Caco-2 (cell line): ENCODE measurements around the gene OR10A5. TPM values are rescaled to one million over a fixed set of nuclear protein-coding genes. Genes with fewer than 3 reads are reported as not detected.
"Not testable (repeated sequence)": the region's sequence is repeated elsewhere in the genome, so short reads cannot be mapped to it uniquely, and the experiment has no call there.

Source experiments
- Bru-seq: library from RNA; stranded (reverse); fragments of 400-500 nt; gene quantifications from one replicate; lab custom pipeline; 2021; lab: Mats Ljungman, UMichigan
- BruChase-seq, 2 experiments: library from RNA; stranded (reverse); fragments of 400-500 nt; gene quantifications; one replicate each; lab custom pipeline; 2021; lab: Mats Ljungman, UMichigan
- BruUV-seq: library from RNA; stranded (reverse); fragments of 400-500 nt; replicated peaks from 2 replicates; lab custom pipeline; 2021; lab: Mats Ljungman, UMichigan
- CTCF ChIA-PET: fragments of 300-600 bp; sonication (Branson Sonifier 250); formaldehyde crosslinking; loops from one replicate; lab custom pipeline; 2022; ENCODE audit warnings: antibody characterized with exemption; lab: Charles Lee
- POLR2A ChIA-PET: fragments of 300-600 bp; sonication (Branson Sonifier 250); formaldehyde crosslinking; loops from one replicate; lab custom pipeline; 2022; ENCODE audit warnings: antibody characterized with exemption; lab: Charles Lee
- DNase-seq, 2 experiments: peaks; one replicate each; pipeline versions ENCODE4 v3.0.0 to v3.0.0-alpha.2; 2020 to 2022
- H3K27me3 ChIP-seq: replicated peaks from 2 replicates; pipeline ENCODE4 v1.6.0; 2011; ENCODE audit warnings: low read length; ENCODE audit not compliant: control insufficient read depth, insufficient read depth
- H3K36me3 ChIP-seq: 2 replicates; pipeline ENCODE4 v1.5.1; 2011; ENCODE audit warnings: low read length; ENCODE audit not compliant: control insufficient read depth, insufficient read depth
- H3K4me1 ChIP-seq: fragments of 250-450 bp; sonication (Bioruptor Pico); 2 replicates; pipeline ENCODE4 v1.5.1; 2020; ENCODE audit warnings: mild to moderate bottlenecking
- H3K4me3 ChIP-seq: 2 replicates; pipeline ENCODE4 v1.5.1; 2011; ENCODE audit warnings: low read depth, mild to moderate bottlenecking, control low read depth, low read length
- H3K9me3 ChIP-seq: fragments of 250-450 bp; sonication (Bioruptor Pico); 2 replicates; pipeline ENCODE4 v1.5.1; 2020; ENCODE audit warnings: mild to moderate bottlenecking, moderate library complexity
- H3K27ac Mint-ChIP-seq: one replicate; pipeline ENCODE4 v1.8.0; 2022; ENCODE audit warnings: mixed read lengths; ENCODE audit not compliant: unreplicated experiment
- H3K27me3 Mint-ChIP-seq: one replicate; pipeline ENCODE4 v1.8.0; 2022; ENCODE audit warnings: mixed read lengths; ENCODE audit not compliant: insufficient read depth, unreplicated experiment
- H3K36me3 Mint-ChIP-seq: one replicate; pipeline ENCODE4 v1.8.0; 2022; ENCODE audit warnings: mild to moderate bottlenecking, mixed read lengths; ENCODE audit not compliant: insufficient read depth, unreplicated experiment
- H3K4me1 Mint-ChIP-seq: one replicate; pipeline ENCODE4 v1.8.0; 2022; ENCODE audit warnings: low read depth, mixed read lengths; ENCODE audit not compliant: unreplicated experiment
- H3K4me3 Mint-ChIP-seq: one replicate; pipeline ENCODE4 v1.8.0; 2022; ENCODE audit warnings: mild to moderate bottlenecking, moderate library complexity, mixed read lengths; ENCODE audit not compliant: unreplicated experiment
- H3K9me3 Mint-ChIP-seq: one replicate; pipeline ENCODE4 v1.8.0; 2022; ENCODE audit warnings: mixed read lengths; ENCODE audit not compliant: unreplicated experiment
- CTCF ChIP-seq, 2 experiments: fragments of 200-600 bp in 1 of 2; IDR thresholded peaks; 1 replicate in 1 of 2; 2 replicates in 1 of 2; pipeline versions ENCODE4 v1.5.1 to v1.8.0; 2011 to 2022; ENCODE audit warnings: antibody characterized with exemption in 1 of 2, control low read depth in 1 of 2, inconsistent platforms in 1 of 2, low read depth in 1 of 2, low read length in 1 of 2, mild to moderate bottlenecking in 1 of 2, moderate library complexity in 1 of 2; ENCODE audit not compliant: insufficient read depth in 1 of 2, severe bottlenecking in 1 of 2, unreplicated experiment in 1 of 2
- intact Hi-C: fragments of 100-400 bp; cut with micrococcal nuclease; formaldehyde crosslinking; loops from one replicate; pipeline ENCODE4 v1.10.0; 2022; ENCODE audit not compliant: unreplicated experiment
- long read RNA-seq: library from polyadenylated mRNA; stranded (forward); transcript quantifications from one replicate; pipeline ENCODE4 v2.0.0, GENCODE V29; 2022
- total RNA-seq: library from RNA; stranded (reverse); gene quantifications from 2 replicates; pipeline ENCODE4 v1.2.3, GENCODE V29; 2022

OR10A5 gene, protein sequence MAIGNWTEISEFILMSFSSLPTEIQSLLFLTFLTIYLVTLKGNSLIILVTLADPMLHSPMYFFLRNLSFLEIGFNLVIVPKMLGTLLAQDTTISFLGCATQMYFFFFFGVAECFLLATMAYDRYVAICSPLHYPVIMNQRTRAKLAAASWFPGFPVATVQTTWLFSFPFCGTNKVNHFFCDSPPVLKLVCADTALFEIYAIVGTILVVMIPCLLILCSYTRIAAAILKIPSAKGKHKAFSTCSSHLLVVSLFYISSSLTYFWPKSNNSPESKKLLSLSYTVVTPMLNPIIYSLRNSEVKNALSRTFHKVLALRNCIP
- total RNA-seq (not detected in 2 replicates), Bru-seq, nascent RNA (not detected), BruChase-seq, experiment 1, labeled RNA remaining after a 2-hour chase (not detected), BruChase-seq, experiment 2, labeled RNA remaining after a 6-hour chase (not detected)
- long read RNA-seq = 0 reads

- Mint-ChIP-seq H3K27ac (no peak within 1 kb of the TSS), H3K27me3 (peaks cover 18% of the 10 kb centered on the region), H3K36me3 (no peaks in the 10 kb centered on the region), H3K4me1 (no peaks in the 10 kb centered on the region), H3K4me3 (no peak within 1 kb of the TSS), H3K9me3 (no peaks in the 10 kb centered on the region)
- no peak for DNase-seq
- intact Hi-C loops = no loop called here
- H3K9me3 ChIP-seq = no peaks in the 10 kb centered on the region
- H3K4me3 ChIP-seq = no peak within 1 kb of the TSS
- no peaks in the 10 kb centered on the region for H3K4me1 ChIP-seq
- BruUV-seq = no TSS peak
- ChIA-PET POLR2A (no interaction called here), CTCF (no interaction called here)
- no peaks in the 10 kb centered on the region for H3K27me3 ChIP-seq
- H3K36me3 ChIP-seq = no peaks in the 10 kb centered on the region
- no peak for TF ChIP-seq CTCF (IDR thresholded peaks at IDR 0.05; ENCODE audit: insufficient read depth in 1 of 2, low read depth in 1 of 2, low read length in 1 of 2, severe bottlenecking in 1 of 2, unreplicated experiment in 1 of 2)
Measured at GRCh38 chr11:6845383-6845782, at the start of gene OR10A5. Gene OR10A5, plus strand, starts transcription at chr11:6845683. Its CDS starts 0 bp downstream, at chr11:6845683.

DNA sequence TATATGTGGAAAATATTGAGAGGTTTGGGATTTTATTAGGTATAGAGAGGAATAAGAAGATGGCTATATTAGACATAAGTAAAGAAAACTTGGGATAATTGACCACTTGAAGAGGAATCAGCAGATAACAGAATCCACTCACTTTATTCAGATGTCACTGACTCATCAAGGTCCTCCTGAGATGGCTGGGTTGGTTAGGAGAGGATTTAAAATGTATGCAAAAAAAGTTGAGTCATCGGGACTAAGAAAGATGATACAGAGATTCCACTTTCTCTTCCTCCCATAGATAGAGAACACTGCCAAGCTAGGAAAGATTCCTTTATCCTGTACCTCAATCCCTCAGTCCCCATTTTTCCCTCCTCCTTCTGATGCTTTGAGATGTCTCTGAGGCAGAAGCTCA lies 46.1 kb upstream of the OR10A5 start, which contains the start of gene OR6A2:
Gene OR6A2, minus strand, starts transcription at position 288 of the 400 bp plus-strand sequence. CDS start 3,981 bp downstream, outside the sequence.
- no peaks in the 10 kb centered on the region for H3K4me1 Mint-ChIP-seq
- H3K4me3 Mint-ChIP-seq = no peak within 1 kb of the TSS
- POLR2A ChIA-PET = no interaction called here

GRCh38 chr11:6801075-6801474 lies 44.4 kb upstream of the OR10A5 start:
- BruUV-seq, POLR2A ChIA-PET, intact Hi-C loops: not testable (repeated sequence)

More for the DNA sequence above, 46.1 kb upstream of the OR10A5 start, which contains the start of gene OR6A2:
- CTCF ChIA-PET = interaction anchor here (1.0 kb wide), 1 partner anchor 13 kb away, joined by 3 read pairs; no protein-coding TSS in a partner anchor
- Mint-ChIP-seq H3K9me3 (no peaks in the 10 kb centered on the region), H3K36me3 (no peaks in the 10 kb centered on the region), H3K27me3 (peaks cover 17% of the 10 kb centered on the region), H3K27ac (no peak within 1 kb of the TSS)
- TF ChIP-seq CTCF (IDR thresholded peaks at IDR 0.05; ENCODE audit: insufficient read depth in 1 of 2, low read depth in 1 of 2, low read length in 1 of 2, severe bottlenecking in 1 of 2, unreplicated experiment in 1 of 2) = no peak
- Histone ChIP-seq H3K36me3 (no peaks in the 10 kb centered on the region), H3K4me3 (no peak within 1 kb of the TSS), H3K27me3 (no peaks in the 10 kb centered on the region), H3K4me1 (no peaks in the 10 kb centered on the region), H3K9me3 (no peaks in the 10 kb centered on the region)
- DNase-seq = no peak
- no TSS peak for BruUV-seq
- intact Hi-C loops = no loop called here

More at GRCh38 chr11:6801075-6801474, 44.4 kb upstream of the OR10A5 start:
- DNase-seq, H3K4me3 ChIP-seq, H3K36me3 ChIP-seq, H3K27me3 ChIP-seq, H3K4me1 ChIP-seq, H3K9me3 ChIP-seq, H3K4me1 Mint-ChIP-seq, CTCF ChIA-PET, H3K4me3 Mint-ChIP-seq, H3K36me3 Mint-ChIP-seq, H3K9me3 Mint-ChIP-seq, H3K27ac Mint-ChIP-seq: not testable (repeated sequence)
- peaks cover 11% of the 10 kb centered on the region for H3K27me3 Mint-ChIP-seq
